ENCODE data around the gene DNAJC11. TPM values are rescaled to one million over a fixed set of nuclear protein-coding genes. Genes with fewer than 3 reads are reported as not detected.

The DNAJC11 gene
- polyA plus RNA-seq, 1 of the 3 experiments (the other 2 are of a cell fraction) = 38.2 TPM

DNA sequence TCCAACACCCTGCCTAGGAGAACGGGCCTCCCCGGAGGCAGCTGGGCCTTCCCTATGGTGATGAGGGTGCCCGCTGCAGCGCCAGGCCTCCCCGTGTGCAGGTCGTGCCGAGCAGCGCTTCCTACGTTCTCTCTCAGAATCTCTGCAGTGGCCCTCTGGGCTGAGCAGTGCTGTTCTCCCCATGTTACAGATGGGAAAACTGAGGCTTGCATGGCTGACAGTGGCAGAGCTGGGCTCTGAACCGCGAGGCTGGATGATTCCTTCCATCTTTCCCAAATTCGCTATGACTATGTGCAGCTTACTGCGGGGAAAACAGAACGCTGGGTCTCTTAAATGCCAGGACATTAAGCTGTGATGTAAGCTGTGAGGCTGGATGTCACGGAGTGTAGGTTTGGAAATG is 107.8 kb downstream of the DNAJC11 start (continued):
- TF ChIP-seq RFX5 (IDR thresholded peaks at IDR 0.05; ENCODE audit: low read length) (no peak), EP300 (IDR thresholded peaks at IDR 0.05; ENCODE audit: borderline replicate concordance in 1 of 2, low read depth in 1 of 2, low read length in 1 of 2) (no peak)
- TF ChIP-seq, protein P1, sequence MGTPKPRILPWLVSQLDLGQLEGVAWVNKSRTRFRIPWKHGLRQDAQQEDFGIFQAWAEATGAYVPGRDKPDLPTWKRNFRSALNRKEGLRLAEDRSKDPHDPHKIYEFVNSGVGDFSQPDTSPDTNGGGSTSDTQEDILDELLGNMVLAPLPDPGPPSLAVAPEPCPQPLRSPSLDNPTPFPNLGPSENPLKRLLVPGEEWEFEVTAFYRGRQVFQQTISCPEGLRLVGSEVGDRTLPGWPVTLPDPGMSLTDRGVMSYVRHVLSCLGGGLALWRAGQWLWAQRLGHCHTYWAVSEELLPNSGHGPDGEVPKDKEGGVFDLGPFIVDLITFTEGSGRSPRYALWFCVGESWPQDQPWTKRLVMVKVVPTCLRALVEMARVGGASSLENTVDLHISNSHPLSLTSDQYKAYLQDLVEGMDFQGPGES (IDR thresholded peaks at IDR 0.05; ENCODE audit: low read depth, low read length) = no peak

- TF ChIP-seq RFX5 (IDR thresholded peaks at IDR 0.05; ENCODE audit: low read length) (no peak), MXI1 (IDR thresholded peaks at IDR 0.05; ENCODE audit: low read depth, low read length) (no peak), POLR2AphosphoS5 (IDR thresholded peaks at IDR 0.05; ENCODE audit: low read depth, low read length) (no peak), MEF2A (IDR thresholded peaks at IDR 0.05; ENCODE audit: borderline replicate concordance, low read depth) (no peak), RXRA (IDR thresholded peaks at IDR 0.05; ENCODE audit: borderline replicate concordance, low read depth) (no peak), YY1 (IDR thresholded peaks at IDR 0.05; ENCODE audit: low read depth) (no peak), EP300 (IDR thresholded peaks at IDR 0.05; ENCODE audit: borderline replicate concordance in 1 of 2, low read depth in 1 of 2, low read length in 1 of 2) (no peak), JUND (IDR thresholded peaks at IDR 0.05) (no peak)
- Histone ChIP-seq H3K27me3 (ENCODE audit: insufficient read depth) (no peaks in the 10 kb centered on the region), H4K20me1 (ENCODE audit: insufficient read depth) (peaks cover 16% of the 10 kb centered on the region; the same call in 1 of the 2 replicates), H3K4me1 (ENCODE audit: control insufficient read depth in 1 of 2, insufficient read depth in 2 of 2, low read depth in 1 of 2, low read length in 1 of 2) (no peaks in the 10 kb centered on the region; a peak in 1 of 4 replicates), H3K9me2 (no peaks in the 10 kb centered on the region), H3K36me3 (replicated peaks in 1 of 2; ENCODE audit: control insufficient read depth in 1 of 2, insufficient read depth in 2 of 2, low read length in 1 of 2) (peaks cover 4 to 53% of the 10 kb centered on the region in 2 experiments), H3K9ac (no peak overlapping the region), H2AFZ (ENCODE audit: low read depth) (no peak overlapping the region), H3K27ac (ENCODE audit: low read depth in 2 of 2, low read length in 1 of 2) (no peak overlapping the region), H3K79me2 (ENCODE audit: insufficient read depth) (peaks cover 21% of the 10 kb centered on the region; the same call in 1 of the 2 replicates), H3K4me2 (no peak overlapping the region), H3K9me3 (no peaks in the 10 kb centered on the region), H3K4me3 (ENCODE audit: low read depth in 2 of 2, low read length in 1 of 2) (no peak overlapping the region), H3F3A (replicated peaks; ENCODE audit: insufficient read depth) (no peaks in the 10 kb centered on the region)
- 99% methylated on average over 17 of the region's 38 CpGs for WGBS (ENCODE audit: low lambda C conversion rate)
- POLR2A ChIA-PET = no interaction called here
- CTCF ChIA-PET = interaction anchor here (0.9 to 1.7 kb wide), 3 partner anchors 11 to 39 kb away, joined by 4 to 5 read pairs (median 4); partner anchors contain the start of gene NOL9
- DNase-seq = no peak
Observed at GRCh38 chr1:6592865-6593593, 108.6 kb downstream of the DNAJC11 start.

DNA sequence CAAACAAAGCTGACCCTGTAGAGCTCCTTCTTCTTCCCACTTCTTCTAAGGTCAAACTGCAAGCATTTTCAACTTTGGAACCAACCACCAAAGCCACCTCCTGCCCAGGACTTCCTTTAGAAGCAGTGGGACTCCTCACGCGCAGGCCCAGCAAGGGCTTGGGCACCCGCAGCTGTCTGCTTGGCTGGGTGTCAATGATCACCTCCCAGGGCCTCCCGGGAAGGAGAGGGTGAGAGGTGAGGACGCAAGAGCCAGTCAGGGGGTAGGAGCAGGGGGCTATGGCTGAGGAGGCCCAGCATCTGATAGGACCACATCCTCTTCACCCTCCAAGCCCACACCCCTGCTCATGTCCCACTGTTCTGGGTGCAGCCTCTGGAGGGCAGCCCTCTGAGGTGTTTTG is 109.2 kb downstream of the DNAJC11 start:
- H3K9me2 ChIP-seq = no peaks in the 10 kb centered on the region
- H3K27ac ChIP-seq (ENCODE audit: low read depth in 2 of 2, low read length in 1 of 2) = no peak overlapping the region
- no peak overlapping the region for H2AFZ ChIP-seq (ENCODE audit: low read depth)
- peaks cover 4 to 50% of the 10 kb centered on the region in 2 experiments for H3K36me3 ChIP-seq (replicated peaks in 1 of 2; ENCODE audit: control insufficient read depth in 1 of 2, insufficient read depth in 2 of 2, low read length in 1 of 2)
- no peak overlapping the region for H3K4me3 ChIP-seq (ENCODE audit: low read depth in 2 of 2, low read length in 1 of 2)
- ChIA-PET CTCF (interaction anchor here (1.7 kb wide), 2 partner anchors 10 to 38 kb away, joined by 4 to 5 read pairs; partner anchors contain the start of gene NOL9), POLR2A (no interaction called here)
- 80% methylated on average over 5 of the region's 5 CpGs for WGBS (ENCODE audit: low lambda C conversion rate)
- H3K4me1 ChIP-seq (ENCODE audit: control insufficient read depth in 1 of 2, insufficient read depth in 2 of 2, low read depth in 1 of 2, low read length in 1 of 2) = no peaks in the 10 kb centered on the region; a peak in 1 of 4 replicates
- no peaks in the 10 kb centered on the region for H3K27me3 ChIP-seq (ENCODE audit: insufficient read depth)
- no peak overlapping the region for H3K4me2 ChIP-seq
- no peak for DNase-seq
- peaks cover 12% of the 10 kb centered on the region; the same call in 1 of the 2 replicates for H4K20me1 ChIP-seq (ENCODE audit: insufficient read depth)
- no peaks in the 10 kb centered on the region for H3F3A ChIP-seq (replicated peaks; ENCODE audit: insufficient read depth)
- peaks cover 17% of the 10 kb centered on the region; the same call in 1 of the 2 replicates for H3K79me2 ChIP-seq (ENCODE audit: insufficient read depth)
- no peaks in the 10 kb centered on the region for H3K9me3 ChIP-seq
- no peak overlapping the region for H3K9ac ChIP-seq
- TF ChIP-seq CTCF (IDR thresholded peaks at IDR 0.05) = no peak
- no peak for TF ChIP-seq NFIC (IDR thresholded peaks at IDR 0.05; ENCODE audit: borderline replicate concordance)
- no peak for TF ChIP-seq TCF12 (IDR thresholded peaks at IDR 0.05)
- TF ChIP-seq ELF1 (IDR thresholded peaks at IDR 0.05) = no peak
- TF ChIP-seq TAF1 (IDR thresholded peaks at IDR 0.05; ENCODE audit: borderline replicate concordance, low read depth, low read length) = no peak
- no peak for TF ChIP-seq FOSL2 (IDR thresholded peaks at IDR 0.05; ENCODE audit: borderline replicate concordance, low read depth)
- TF ChIP-seq EZH2phosphoT487 (IDR thresholded peaks at IDR 0.05; ENCODE audit: borderline replicate concordance, low read depth) = no peak
- TF ChIP-seq, protein P2, sequence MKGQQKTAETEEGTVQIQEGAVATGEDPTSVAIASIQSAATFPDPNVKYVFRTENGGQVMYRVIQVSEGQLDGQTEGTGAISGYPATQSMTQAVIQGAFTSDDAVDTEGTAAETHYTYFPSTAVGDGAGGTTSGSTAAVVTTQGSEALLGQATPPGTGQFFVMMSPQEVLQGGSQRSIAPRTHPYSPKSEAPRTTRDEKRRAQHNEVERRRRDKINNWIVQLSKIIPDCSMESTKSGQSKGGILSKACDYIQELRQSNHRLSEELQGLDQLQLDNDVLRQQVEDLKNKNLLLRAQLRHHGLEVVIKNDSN (IDR thresholded peaks at IDR 0.05; ENCODE audit: borderline replicate concordance, low read depth) = no peak
- no peak for TF ChIP-seq REST (IDR thresholded peaks at IDR 0.05; ENCODE audit: low read depth, low read length)

All from SK-N-SH (cell line).